PC-3 (cell line): ENCODE data around the gene NPTXR. TPM values are rescaled to one million over a fixed set of nuclear protein-coding genes. Genes with fewer than 3 reads are reported as not detected.

Source experiments
- ATAC-seq: fragments of 200-7000 bp; cut with Tn5 transposase; 2 replicates; pipeline ENCODE4 v1.9.1; 2020; ENCODE audit warnings: mild to moderate bottlenecking, moderate library complexity
- BruUV-seq: library from RNA; stranded (reverse); fragments of 400-500 nt; replicated peaks from 2 replicates; lab custom pipeline; 2021; lab: Mats Ljungman, UMichigan
- CTCF ChIA-PET: fragments of 300-600 bp; sonication (Branson Sonifier 250); formaldehyde crosslinking; loops from one replicate; lab custom pipeline; 2022; ENCODE audit warnings: antibody characterized with exemption; lab: Charles Lee
- POLR2A ChIA-PET: fragments of 300-600 bp; sonication (Branson Sonifier 250); formaldehyde crosslinking; loops from one replicate; lab custom pipeline; 2022; ENCODE audit warnings: antibody characterized with exemption; ENCODE audit not compliant: unreplicated experiment; lab: Charles Lee
- DNase-seq: peaks from one replicate; pipeline ENCODE4 v3.0.0-alpha.2; 2015
- H2AFZ ChIP-seq: fragments of 300-600 bp; sonication (generic); 2 replicates; pipeline ENCODE4 v1.6.0; 2016; ENCODE audit warnings: antibody characterized with exemption, low read length
- H3F3A ChIP-seq: fragments of 300-600 bp; sonication (generic); one replicate; pipeline ENCODE4 v1.6.0; 2017; ENCODE audit warnings: antibody characterized with exemption, low read length, control low read depth, mild to moderate bottlenecking; ENCODE audit not compliant: unreplicated experiment
- H3K27ac ChIP-seq: fragments of 300-600 bp; sonication (generic); 2 replicates; pipeline ENCODE4 v1.5.1; 2016; ENCODE audit warnings: mild to moderate bottlenecking, low read length
- H3K27me3 ChIP-seq: fragments of 300-600 bp; sonication (generic); 2 replicates; pipeline ENCODE4 v1.6.1; 2016; ENCODE audit warnings: low read length, mixed read lengths
- H3K36me3 ChIP-seq: fragments of 300-600 bp; sonication (generic); 2 replicates; pipeline ENCODE4 v1.6.1; 2016; ENCODE audit warnings: low read depth, mixed run types, low read length, mixed read lengths
- H3K4me1 ChIP-seq: fragments of 300-600 bp; sonication (generic); 2 replicates; pipeline ENCODE4 v1.5.1; 2016; ENCODE audit warnings: low read length; ENCODE audit not compliant: insufficient read depth
- H3K4me2 ChIP-seq: fragments of 300-600 bp; sonication (generic); 2 replicates; pipeline ENCODE4 v1.6.0; 2016; ENCODE audit warnings: low read length
- H3K4me3 ChIP-seq: fragments of 300-600 bp; sonication (generic); 2 replicates; pipeline ENCODE4 v1.5.1; 2016; ENCODE audit warnings: mild to moderate bottlenecking, low read length, mixed read lengths
- H3K79me2 ChIP-seq: fragments of 300-600 bp; sonication (generic); 2 replicates; pipeline ENCODE4 v1.6.1; 2017; ENCODE audit warnings: low read length, mixed read lengths
- H3K9ac ChIP-seq: fragments of 300-600 bp; sonication (generic); 2 replicates; pipeline ENCODE4 v1.6.0; 2016; ENCODE audit warnings: mild to moderate bottlenecking, low read length
- H3K9me2 ChIP-seq: fragments of 300-600 bp; sonication (generic); replicated peaks from 2 replicates; pipeline ENCODE4 v1.6.1; 2016; ENCODE audit warnings: mixed run types, low read length, mixed read lengths
- H3K9me3 ChIP-seq: fragments of 300-600 bp; sonication (generic); 2 replicates; pipeline ENCODE4 v1.6.1; 2016; ENCODE audit warnings: low read length, mixed read lengths
- H4K20me1 ChIP-seq: fragments of 300-600 bp; sonication (generic); 2 replicates; pipeline ENCODE4 v1.6.1; 2016; ENCODE audit warnings: low read length, mixed read lengths
- EZH2 ChIP-seq: fragments of 300-600 bp; sonication (generic); IDR thresholded peaks from one replicate; pipeline ENCODE4 v1.6.1; 2017; ENCODE audit warnings: antibody characterized with exemption, mild to moderate bottlenecking, low read length; ENCODE audit not compliant: unreplicated experiment
- EZH2phosphoT487 ChIP-seq: fragments of 300-600 bp; sonication (generic); IDR thresholded peaks from 2 replicates; pipeline ENCODE4 v1.6.1; 2018; ENCODE audit warnings: mild to moderate bottlenecking, antibody characterized with exemption, low read length, borderline replicate concordance
- intact Hi-C: fragments of 100-400 bp; cut with micrococcal nuclease; formaldehyde crosslinking; loops from 2 replicates; pipeline ENCODE4 v1.9.0; 2023
- total RNA-seq: library from RNA; depleted of rRNA; stranded (reverse); fragments of >200 nt; gene quantifications from 2 replicates; pipeline ENCODE4 v1.2.3, GENCODE V29; 2014
- TF ChIP-seq, protein P1 (sequence below): fragments of 300-600 bp; sonication (generic); conservative IDR thresholded peaks from 2 replicates; pipeline ENCODE4 v1.5.1; 2017; ENCODE audit warnings: antibody characterized with exemption, low read depth, mild to moderate bottlenecking, low read length

Gene NPTXR
- total RNA-seq, 1 experiment from 2014 or later: 2.8 TPM

DNA sequence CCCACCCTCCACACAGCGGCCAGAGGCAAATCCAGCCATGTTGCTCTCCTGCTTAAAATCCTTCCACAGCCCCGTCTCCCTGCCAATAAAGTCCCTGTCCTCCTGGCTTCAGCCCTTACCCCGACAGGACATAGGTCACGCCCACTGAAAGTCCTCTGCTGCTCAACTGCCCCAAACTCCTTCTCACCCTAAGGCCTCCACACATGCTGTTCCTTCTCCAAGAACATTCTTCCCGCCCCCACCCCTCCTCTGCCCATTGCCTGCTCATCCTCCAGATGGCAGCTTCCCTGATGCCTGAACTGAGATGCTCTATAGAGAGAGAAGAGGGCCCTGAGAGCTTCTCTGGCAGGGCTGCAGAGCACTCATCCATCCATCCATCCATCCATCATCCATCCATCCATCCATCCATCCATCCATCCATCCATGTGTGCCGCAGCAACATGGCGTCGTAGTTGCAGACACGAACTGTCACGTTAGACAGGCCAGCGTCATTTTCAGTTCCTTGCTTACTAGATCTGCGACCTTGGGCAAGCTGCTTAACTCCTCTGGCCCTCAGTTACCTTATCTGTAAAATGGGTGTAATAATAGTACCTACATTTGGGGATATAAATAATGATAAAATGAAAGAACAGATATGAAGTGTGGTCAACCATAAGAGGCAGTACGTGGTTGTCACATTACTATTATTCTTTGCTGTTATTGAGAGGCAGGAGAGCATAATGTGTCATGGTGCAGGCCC, 9.4 kb downstream of the NPTXR start:
- H3K9me3 ChIP-seq: no peaks in the 10 kb centered on the region
- no peak overlapping the region for H3K4me3 ChIP-seq
- intact Hi-C loops: no loop called here
- POLR2A ChIA-PET: no interaction called here
- H3K9ac ChIP-seq: no peak overlapping the region
- peaks cover 13% of the 10 kb centered on the region for H3K4me1 ChIP-seq
- H4K20me1 ChIP-seq: no peaks in the 10 kb centered on the region
- no peaks in the 10 kb centered on the region for H3K9me2 ChIP-seq
- CTCF ChIA-PET: no interaction called here
- H3F3A ChIP-seq: no peaks in the 10 kb centered on the region
- no peak for ATAC-seq
- H3K79me2 ChIP-seq: no peaks in the 10 kb centered on the region
- H3K27ac ChIP-seq: no peak overlapping the region
- TF ChIP-seq, protein P1, sequence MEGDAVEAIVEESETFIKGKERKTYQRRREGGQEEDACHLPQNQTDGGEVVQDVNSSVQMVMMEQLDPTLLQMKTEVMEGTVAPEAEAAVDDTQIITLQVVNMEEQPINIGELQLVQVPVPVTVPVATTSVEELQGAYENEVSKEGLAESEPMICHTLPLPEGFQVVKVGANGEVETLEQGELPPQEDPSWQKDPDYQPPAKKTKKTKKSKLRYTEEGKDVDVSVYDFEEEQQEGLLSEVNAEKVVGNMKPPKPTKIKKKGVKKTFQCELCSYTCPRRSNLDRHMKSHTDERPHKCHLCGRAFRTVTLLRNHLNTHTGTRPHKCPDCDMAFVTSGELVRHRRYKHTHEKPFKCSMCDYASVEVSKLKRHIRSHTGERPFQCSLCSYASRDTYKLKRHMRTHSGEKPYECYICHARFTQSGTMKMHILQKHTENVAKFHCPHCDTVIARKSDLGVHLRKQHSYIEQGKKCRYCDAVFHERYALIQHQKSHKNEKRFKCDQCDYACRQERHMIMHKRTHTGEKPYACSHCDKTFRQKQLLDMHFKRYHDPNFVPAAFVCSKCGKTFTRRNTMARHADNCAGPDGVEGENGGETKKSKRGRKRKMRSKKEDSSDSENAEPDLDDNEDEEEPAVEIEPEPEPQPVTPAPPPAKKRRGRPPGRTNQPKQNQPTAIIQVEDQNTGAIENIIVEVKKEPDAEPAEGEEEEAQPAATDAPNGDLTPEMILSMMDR: no peak
- TF ChIP-seq EZH2phosphoT487: no peak
- no peak for TF ChIP-seq EZH2
- no TSS peak for BruUV-seq
- no peak for DNase-seq
- no peaks in the 10 kb centered on the region for H3K36me3 ChIP-seq
- H3K4me2 ChIP-seq: no peak overlapping the region
- H2AFZ ChIP-seq: no peak overlapping the region
- H3K27me3 ChIP-seq: no peaks in the 10 kb centered on the region

- Histone ChIP-seq H3K9me3 (no peaks in the 10 kb centered on the region), H3K36me3 (no peaks in the 10 kb centered on the region), H3K4me1 (peaks cover 13% of the 10 kb centered on the region), H3K4me3 (no peak overlapping the region), H3K79me2 (no peaks in the 10 kb centered on the region), H3K27me3 (no peaks in the 10 kb centered on the region), H3K27ac (no peak overlapping the region), H4K20me1 (no peaks in the 10 kb centered on the region), H3K9me2 (no peaks in the 10 kb centered on the region), H3K9ac (no peak overlapping the region), H3K4me2 (no peak overlapping the region), H3F3A (no peaks in the 10 kb centered on the region), H2AFZ (no peak overlapping the region)
- CTCF ChIA-PET: no interaction called here
- BruUV-seq: no TSS peak
- POLR2A ChIA-PET: no interaction called here
- intact Hi-C loops: no loop called here
- ATAC-seq (no peak), DNase-seq (no peak)
- TF ChIP-seq EZH2: no peak
- TF ChIP-seq, protein P1: no peak
- TF ChIP-seq EZH2phosphoT487: no peak
These were observed 10.8 kb downstream of the NPTXR start for GRCh38 chr22:38833061-38833460.
